Activated naive CD4-positive, alpha-beta T cell treated with anti-CD3 and anti-CD28 coated beads for 36 hours (primary cell): Measurements from ENCODE around the gene CHORDC1. TPM values are rescaled to one million over a fixed set of nuclear protein-coding genes. Genes with fewer than 3 reads are reported as not detected.

Source experiments
- CTCF ChIA-PET: fragments of 350-600 bp; sonication (Branson Sonifier 250); formaldehyde crosslinking; loops from one replicate; lab custom pipeline; 2021; ENCODE audit warnings: antibody characterized with exemption; lab: Charles Lee
- DNase-seq: peaks from one replicate; pipeline ENCODE4 v3.0.0-alpha.2; 2020
- H3K27ac Mint-ChIP-seq: one replicate; pipeline ENCODE4 v1.8.0; 2021; ENCODE audit warnings: mild to moderate bottlenecking, mixed read lengths
- H3K27me3 Mint-ChIP-seq: one replicate; pipeline ENCODE4 v1.8.0; 2021; ENCODE audit warnings: low read depth, mixed read lengths
- H3K36me3 Mint-ChIP-seq: one replicate; pipeline ENCODE4 v1.8.0; 2021; ENCODE audit warnings: low read depth, mixed read lengths
- H3K4me1 Mint-ChIP-seq: one replicate; pipeline ENCODE4 v1.8.0; 2021; ENCODE audit warnings: low read depth, mixed read lengths
- H3K4me3 Mint-ChIP-seq: one replicate; pipeline ENCODE4 v1.8.0; 2021; ENCODE audit warnings: mild to moderate bottlenecking, moderate library complexity, mixed read lengths
- H3K9me3 Mint-ChIP-seq: one replicate; pipeline ENCODE4 v1.8.0; 2021; ENCODE audit warnings: mixed read lengths
- intact Hi-C: fragments of 100-400 bp; cut with micrococcal nuclease; formaldehyde crosslinking; loops from one replicate; pipeline ENCODE4 v1.15.1; 2023
- total RNA-seq, 2 experiments: library from RNA; stranded (reverse); gene quantifications; one replicate each; pipeline ENCODE4 v1.2.3, GENCODE V29; 2021

The CHORDC1 gene
- total RNA-seq, 2 experiments from 2014 or later = 49.8 to 49.9 TPM

- Mint-ChIP-seq H3K9me3 (no peaks in the 10 kb centered on the region), H3K4me1 (no peaks in the 10 kb centered on the region), H3K27ac (no peak overlapping the region), H3K36me3 (no peaks in the 10 kb centered on the region), H3K27me3 (peaks cover 4% of the 10 kb centered on the region), H3K4me3 (no peak overlapping the region)
- intact Hi-C loops = no loop called here
- DNase-seq = no peak
- CTCF ChIA-PET = no interaction called here
Observed at GRCh38 chr11:90237004-90237403, 14.2 kb upstream of the CHORDC1 start.

- peaks cover 4% of the 10 kb centered on the region for H3K27me3 Mint-ChIP-seq
- no peak overlapping the region for H3K27ac Mint-ChIP-seq
- no peak overlapping the region for H3K4me3 Mint-ChIP-seq
- no peaks in the 10 kb centered on the region for H3K4me1 Mint-ChIP-seq
- no peaks in the 10 kb centered on the region for H3K36me3 Mint-ChIP-seq
- intact Hi-C loops = no loop called here
- DNase-seq = no peak
- no peaks in the 10 kb centered on the region for H3K9me3 Mint-ChIP-seq
- CTCF ChIA-PET = interaction anchor here (0.6 to 1.2 kb wide), 3 partner anchors 17 to 75 kb away, joined by 3 read pairs; no protein-coding TSS in a partner anchor
Observed at GRCh38 chr11:90235526-90235925, 12.7 kb upstream of the CHORDC1 start.

GRCh38 chr11:90234977-90235376 lies 12.1 kb upstream of the CHORDC1 start:
- Mint-ChIP-seq H3K4me1 (no peaks in the 10 kb centered on the region), H3K27ac (no peak overlapping the region), H3K9me3 (no peaks in the 10 kb centered on the region), H3K4me3 (no peak overlapping the region), H3K27me3 (peaks cover 4% of the 10 kb centered on the region), H3K36me3 (no peaks in the 10 kb centered on the region)
- intact Hi-C loops = no loop called here
- CTCF ChIA-PET = interaction anchor here (1.2 kb wide), 1 partner anchor 34 kb away, joined by 3 read pairs; no protein-coding TSS in a partner anchor
- DNase-seq = no peak

GRCh38 chr11:90229791-90230190 lies 6.9 kb upstream of the CHORDC1 start:
- Mint-ChIP-seq H3K9me3 (no peaks in the 10 kb centered on the region), H3K36me3 (no peaks in the 10 kb centered on the region), H3K27me3 (no peaks in the 10 kb centered on the region), H3K4me3 (no peak overlapping the region), H3K27ac (no peak overlapping the region), H3K4me1 (no peaks in the 10 kb centered on the region)
- intact Hi-C loops = no loop called here
- CTCF ChIA-PET = no interaction called here
- DNase-seq = no peak

- no peaks in the 10 kb centered on the region for H3K27me3 Mint-ChIP-seq
- no peak for DNase-seq
- no peak overlapping the region for H3K27ac Mint-ChIP-seq
- H3K4me1 Mint-ChIP-seq = peaks cover 3% of the 10 kb centered on the region
- H3K9me3 Mint-ChIP-seq = no peaks in the 10 kb centered on the region
- H3K36me3 Mint-ChIP-seq = no peaks in the 10 kb centered on the region
- CTCF ChIA-PET = no interaction called here
- H3K4me3 Mint-ChIP-seq = no peak overlapping the region
- intact Hi-C loops = no loop called here
Observed at GRCh38 chr11:90228056-90228455, 5.2 kb upstream of the CHORDC1 start.

GRCh38 chr11:90223248-90223585 lies 368 bp upstream of the CHORDC1 start:
- CTCF ChIA-PET = no interaction called here
- H3K9me3 Mint-ChIP-seq = peaks cover 1% of the 10 kb centered on the region
- intact Hi-C loops = loop anchor here (1.0 kb wide), 3 partner anchors 9 to 28 kb away; no protein-coding TSS in a partner anchor
- peak overlapping the region; percentile 98 for H3K4me3 Mint-ChIP-seq
- peaks cover 34% of the 10 kb centered on the region for H3K36me3 Mint-ChIP-seq
- H3K4me1 Mint-ChIP-seq = peaks cover 40% of the 10 kb centered on the region
- no peaks in the 10 kb centered on the region for H3K27me3 Mint-ChIP-seq
- DNase-seq = no peak
- peak overlapping the region; percentile 97 for H3K27ac Mint-ChIP-seq

- H3K9me3 Mint-ChIP-seq = peaks cover 1% of the 10 kb centered on the region
- DNase-seq = no peak
- peak overlapping the region; percentile 97 for H3K27ac Mint-ChIP-seq
- H3K27me3 Mint-ChIP-seq = no peaks in the 10 kb centered on the region
- peaks cover 36% of the 10 kb centered on the region for H3K36me3 Mint-ChIP-seq
- peaks cover 49% of the 10 kb centered on the region for H3K4me1 Mint-ChIP-seq
- intact Hi-C loops = no loop called here
- H3K4me3 Mint-ChIP-seq = peak overlapping the region; percentile 98
- CTCF ChIA-PET = interaction anchor here (1.0 to 2.8 kb wide), 2 partner anchors 17 kb away, joined by 5 to 17 read pairs; no protein-coding TSS in a partner anchor
Observed at GRCh38 chr11:90221803-90222458, 918 bp downstream of the CHORDC1 start.

GRCh38 chr11:90220391-90220790 lies 2.5 kb downstream of the CHORDC1 start:
- peak; percentile 9 for DNase-seq
- H3K4me1 Mint-ChIP-seq = peaks cover 57% of the 10 kb centered on the region
- H3K36me3 Mint-ChIP-seq = peaks cover 40% of the 10 kb centered on the region
- intact Hi-C loops = loop anchor here (1.0 kb wide), 1 partner anchor 8 kb away; no protein-coding TSS in a partner anchor
- H3K27me3 Mint-ChIP-seq = no peaks in the 10 kb centered on the region
- CTCF ChIA-PET = interaction anchor here (2.8 kb wide), 1 partner anchor 16 kb away, joined by 17 read pairs; no protein-coding TSS in a partner anchor
- peak overlapping the region; percentile 98 for H3K4me3 Mint-ChIP-seq
- H3K9me3 Mint-ChIP-seq = peaks cover 1% of the 10 kb centered on the region
- H3K27ac Mint-ChIP-seq = peak overlapping the region; percentile 51

GRCh38 chr11:90219438-90219837 lies 3.4 kb downstream of the CHORDC1 start:
- intact Hi-C loops = no loop called here
- Mint-ChIP-seq H3K27ac (peak overlapping the region; percentile 53), H3K27me3 (no peaks in the 10 kb centered on the region), H3K9me3 (peaks cover 1% of the 10 kb centered on the region), H3K36me3 (peaks cover 40% of the 10 kb centered on the region), H3K4me3 (peak overlapping the region; percentile 98), H3K4me1 (peaks cover 57% of the 10 kb centered on the region)
- DNase-seq = no peak
- CTCF ChIA-PET = interaction anchor here (0.6 to 2.8 kb wide), 2 partner anchors 15 to 17 kb away, joined by 3 to 17 read pairs; no protein-coding TSS in a partner anchor

GRCh38 chr11:90218606-90219005 lies 4.2 kb downstream of the CHORDC1 start:
- Mint-ChIP-seq H3K27ac (no peak overlapping the region), H3K36me3 (peaks cover 44% of the 10 kb centered on the region), H3K27me3 (no peaks in the 10 kb centered on the region), H3K9me3 (peaks cover 1% of the 10 kb centered on the region), H3K4me1 (peaks cover 56% of the 10 kb centered on the region), H3K4me3 (no peak overlapping the region)
- DNase-seq = peak; percentile 50
- intact Hi-C loops = no loop called here
- CTCF ChIA-PET = interaction anchor here (0.6 kb wide), 1 partner anchor 17 kb away, joined by 3 read pairs; no protein-coding TSS in a partner anchor

GRCh38 chr11:90216611-90217010 lies 6.2 kb downstream of the CHORDC1 start:
- Mint-ChIP-seq H3K9me3 (peaks cover 1% of the 10 kb centered on the region), H3K36me3 (peaks cover 46% of the 10 kb centered on the region), H3K4me3 (no peak overlapping the region), H3K27me3 (no peaks in the 10 kb centered on the region), H3K27ac (peak overlapping the region; percentile 3), H3K4me1 (peaks cover 59% of the 10 kb centered on the region)
- CTCF ChIA-PET = no interaction called here
- intact Hi-C loops = loop anchor here (1.0 kb wide), 1 partner anchor 10 kb away; no protein-coding TSS in a partner anchor
- DNase-seq = no peak

- no peak for DNase-seq
- peaks cover 32% of the 10 kb centered on the region for H3K36me3 Mint-ChIP-seq
- no peaks in the 10 kb centered on the region for H3K9me3 Mint-ChIP-seq
- H3K4me3 Mint-ChIP-seq = no peak overlapping the region
- CTCF ChIA-PET = interaction anchor here (1.9 kb wide), 1 partner anchor 8 kb away, joined by 15 read pairs; no protein-coding TSS in a partner anchor
- intact Hi-C loops = no loop called here
- H3K27me3 Mint-ChIP-seq = no peaks in the 10 kb centered on the region
- peaks cover 31% of the 10 kb centered on the region for H3K4me1 Mint-ChIP-seq
- peak overlapping the region; percentile 66 for H3K27ac Mint-ChIP-seq
Observed at GRCh38 chr11:90213322-90213721, 9.5 kb downstream of the CHORDC1 start.

GRCh38 chr11:90208857-90209256 lies 14.0 kb downstream of the CHORDC1 start:
- H3K4me3 Mint-ChIP-seq = no peak overlapping the region
- CTCF ChIA-PET = no interaction called here
- DNase-seq = no peak
- intact Hi-C loops = no loop called here
- no peaks in the 10 kb centered on the region for H3K9me3 Mint-ChIP-seq
- H3K27ac Mint-ChIP-seq = peak overlapping the region; percentile 13
- H3K36me3 Mint-ChIP-seq = peaks cover 35% of the 10 kb centered on the region
- peaks cover 17% of the 10 kb centered on the region for H3K4me1 Mint-ChIP-seq
- H3K27me3 Mint-ChIP-seq = no peaks in the 10 kb centered on the region
